ENCODE measurements around the gene THSD7A.

Gene THSD7A

DNA sequence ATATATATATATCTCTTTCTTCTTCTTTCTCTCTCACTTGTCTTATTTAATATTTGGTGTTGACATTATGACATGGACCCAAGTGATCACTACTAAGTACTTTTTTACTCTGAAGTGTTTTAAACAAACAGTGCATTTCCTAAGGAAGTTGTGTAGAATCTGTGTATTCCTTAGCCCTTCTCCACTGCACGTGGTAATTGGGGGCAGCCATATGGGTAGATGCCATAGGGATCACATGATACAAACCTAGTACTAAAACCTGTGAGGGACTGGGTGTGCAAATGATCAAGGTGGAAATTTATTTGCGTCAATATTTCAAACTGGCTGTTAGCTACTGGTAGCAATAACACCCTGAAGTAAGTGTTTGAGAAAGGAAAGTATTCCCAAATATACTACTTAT, 25.0 kb downstream of the THSD7A start:
- DNase-seq: no peak

DNA sequence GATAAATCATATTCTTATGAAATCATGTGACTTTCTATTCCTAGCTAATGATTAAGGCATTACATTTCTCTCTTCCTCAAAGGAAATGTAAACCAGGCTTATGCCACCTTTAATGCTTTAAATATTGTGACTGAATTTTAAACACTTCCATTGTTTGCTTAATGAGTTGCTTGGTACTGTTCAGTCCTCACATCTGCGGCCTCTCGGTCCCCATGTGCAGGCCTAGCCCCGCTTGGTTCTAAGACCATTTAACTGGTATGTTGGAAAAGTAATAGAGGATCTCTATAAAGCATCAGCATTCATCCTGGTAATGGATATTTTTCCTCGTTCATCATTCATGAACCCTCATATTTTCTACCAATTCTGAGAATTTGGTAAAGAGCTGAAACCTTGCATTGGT, 27.4 kb downstream of the THSD7A start:
- DNase-seq: no peak

DNA sequence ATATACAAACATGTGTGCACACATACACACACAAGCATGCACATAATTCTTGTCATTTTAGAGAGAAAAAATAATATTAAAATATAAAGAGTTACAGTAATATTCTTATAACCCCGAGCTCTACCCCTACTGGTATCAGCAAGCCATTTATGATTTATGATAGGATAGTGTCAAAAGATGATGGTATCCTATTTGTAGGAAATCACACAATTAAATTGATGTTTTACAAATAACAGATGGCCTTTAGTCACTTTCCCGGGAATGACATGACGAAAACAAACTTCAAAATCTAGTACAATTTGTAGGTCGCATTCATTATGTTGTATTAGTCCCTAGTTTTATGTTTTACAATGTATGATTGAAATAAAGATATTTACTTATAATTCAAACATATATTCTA, 36.8 kb downstream of the THSD7A start:
- no peak for DNase-seq

DNA sequence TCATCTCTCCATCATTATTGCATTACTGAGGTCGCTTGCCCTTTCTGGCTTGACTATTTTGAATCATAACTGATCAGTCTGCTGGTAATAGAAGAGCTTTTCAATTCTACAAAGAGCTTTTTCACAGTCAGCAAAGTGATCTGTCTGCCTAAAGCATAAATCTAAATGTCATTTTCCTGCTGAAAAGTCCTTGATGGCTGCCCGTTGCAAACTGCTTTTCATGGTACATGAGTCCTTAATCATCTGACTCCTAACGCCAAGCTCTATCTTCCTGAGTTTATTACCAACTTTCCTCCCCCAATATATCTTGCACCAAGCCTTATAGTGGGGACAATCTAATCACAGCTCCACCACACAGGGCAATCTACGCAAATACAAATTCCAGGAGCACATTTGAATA, 39.8 kb downstream of the THSD7A start:
- no peak for DNase-seq

DNA sequence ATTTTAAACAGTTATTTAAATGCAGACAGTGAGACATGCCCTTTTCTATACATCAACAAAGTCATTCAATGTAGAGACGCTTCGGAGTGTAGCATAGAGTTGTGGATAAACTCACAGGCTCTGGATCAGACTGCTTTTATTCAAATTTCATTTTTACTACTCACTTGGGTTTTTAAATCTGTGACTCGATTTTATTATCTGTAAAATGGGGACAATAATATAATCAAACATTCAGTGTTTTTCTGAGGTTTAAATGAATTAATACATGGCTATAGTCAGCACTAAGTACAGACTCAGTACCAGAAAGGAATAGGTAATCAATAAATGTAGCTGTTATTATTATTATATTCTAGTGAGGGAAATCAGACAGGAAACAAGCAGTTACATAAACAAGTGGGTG, 43.4 kb downstream of the THSD7A start:
- DNase-seq: no peak

DNA sequence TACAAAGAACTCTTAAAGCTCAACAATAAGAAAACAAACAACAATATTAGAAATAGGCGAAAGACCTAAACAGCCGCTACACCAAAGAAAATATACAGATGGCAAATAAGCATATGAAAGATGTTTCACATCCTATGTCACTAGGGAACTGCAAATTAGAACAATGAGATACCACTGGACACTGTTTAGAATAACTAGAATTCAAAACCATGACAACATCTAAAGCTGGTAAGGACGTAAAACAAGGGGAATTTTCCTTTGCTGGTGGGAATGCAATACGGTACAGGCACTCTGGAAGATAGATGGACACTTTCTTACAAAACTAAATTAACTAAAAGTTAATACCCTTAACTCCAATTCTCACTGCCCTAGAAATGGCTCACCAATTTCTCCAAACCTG, 44.5 kb downstream of the THSD7A start:
- DNase-seq: no peak

DNA sequence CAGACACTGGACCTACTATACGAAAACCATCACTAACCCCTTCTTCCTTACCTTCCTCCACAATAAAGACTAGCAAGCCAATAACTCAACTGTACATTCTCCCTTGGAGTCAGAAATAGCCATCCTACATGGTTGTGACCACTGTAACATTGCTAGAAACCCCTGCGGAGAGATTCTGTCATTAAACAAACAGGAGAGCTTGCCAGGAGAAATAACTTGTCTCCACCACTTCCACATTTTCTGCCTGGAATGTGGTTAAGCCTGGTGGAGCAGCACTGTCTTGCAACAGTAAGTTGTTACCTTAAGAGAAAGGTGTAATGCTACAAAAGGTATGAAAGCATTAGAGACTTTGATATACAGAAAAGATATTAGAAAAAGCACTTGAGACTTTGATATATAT, 45.8 kb downstream of the THSD7A start:
- no peak for DNase-seq

DNA sequence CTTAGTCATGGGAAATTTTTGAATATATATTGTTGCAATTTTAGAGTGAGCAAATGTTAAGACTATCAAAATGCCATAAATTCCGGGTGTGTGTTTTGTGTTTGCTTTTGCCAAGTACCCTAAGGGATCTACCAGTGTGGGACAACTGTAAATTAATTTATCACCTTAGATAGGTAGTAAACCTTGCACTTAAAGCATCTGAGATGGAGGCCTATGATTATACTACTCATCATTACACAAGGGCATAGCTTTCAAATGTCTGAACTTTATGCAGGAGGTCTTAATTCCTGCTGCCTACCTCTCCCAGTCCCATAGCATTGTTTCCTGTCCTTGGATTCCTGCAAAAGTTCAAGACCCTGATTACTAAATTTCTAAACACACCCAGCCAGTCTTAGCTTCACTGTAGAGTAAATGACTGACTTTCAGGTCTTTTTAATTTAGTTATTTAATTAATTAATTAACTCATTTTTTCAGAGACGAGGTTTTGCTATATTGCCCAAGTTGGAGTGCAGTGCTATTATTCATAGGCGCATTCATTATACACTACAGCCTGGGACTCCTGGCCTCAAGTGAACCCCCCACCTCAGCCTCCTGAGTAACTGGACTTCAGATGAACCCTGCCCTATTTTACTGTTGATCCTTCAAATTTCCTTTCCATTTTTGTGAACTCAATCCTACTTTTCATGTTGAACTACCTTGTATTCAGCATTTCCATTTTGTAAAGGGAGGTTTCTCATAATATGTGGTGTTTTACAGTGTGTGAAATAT, 47.0 kb downstream of the THSD7A start:
- DNase-seq: no peak

DNA sequence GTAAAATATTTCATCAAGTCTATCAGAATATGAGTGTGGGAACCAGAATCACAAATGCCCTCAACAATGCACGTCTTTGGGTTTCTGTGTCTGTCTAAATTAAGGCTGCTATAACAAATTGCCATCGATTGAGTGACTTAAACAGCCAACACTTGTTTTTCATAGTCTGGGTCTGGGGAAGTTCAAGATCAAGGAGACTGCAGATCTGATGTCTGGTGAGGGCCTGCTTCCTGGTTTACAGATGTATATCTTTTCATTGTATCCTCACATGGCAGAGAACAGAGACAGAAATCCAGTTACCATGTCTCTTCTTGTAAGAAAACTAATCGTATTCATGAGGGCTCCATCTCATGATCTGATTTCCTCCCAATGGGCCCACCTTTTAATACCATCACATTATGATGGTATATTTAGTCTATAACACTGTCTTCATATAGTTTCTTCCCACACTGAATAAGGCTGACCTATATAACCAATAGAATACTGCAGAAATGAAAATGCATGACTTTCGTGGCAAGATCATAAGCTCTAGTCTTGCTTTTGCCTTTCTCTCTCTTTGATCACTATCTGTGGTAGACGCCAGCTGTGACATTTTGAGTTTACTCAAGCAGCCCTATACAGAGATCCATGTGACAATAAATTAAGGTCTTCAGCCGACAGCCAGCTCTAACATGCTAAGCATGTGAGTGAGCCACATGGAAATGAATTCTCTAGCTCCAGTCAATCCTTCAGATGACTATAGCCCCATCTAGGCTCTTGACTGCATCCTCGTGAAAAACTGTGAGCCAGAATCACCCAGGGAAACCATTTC, 51.9 kb downstream of the THSD7A start:
- no peak for DNase-seq

DNA sequence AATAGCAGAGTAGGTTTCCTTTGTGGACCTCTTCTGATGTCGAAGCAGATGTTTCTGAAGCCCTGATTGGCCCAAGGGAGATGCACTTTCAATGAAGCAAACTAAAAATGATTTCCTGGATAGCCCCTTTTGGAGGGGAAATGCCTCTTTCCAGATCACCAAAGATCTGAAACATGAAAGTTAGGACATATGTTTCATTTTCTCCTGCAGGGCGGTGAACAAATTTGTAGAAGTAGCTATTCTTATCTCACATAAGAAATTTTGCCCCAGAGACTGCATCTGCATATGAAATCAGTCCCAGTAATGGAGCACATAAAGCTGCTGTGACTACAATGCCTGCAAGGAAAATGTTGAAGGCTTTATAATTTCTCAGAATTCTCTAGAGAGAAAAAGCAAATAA, 56.0 kb downstream of the THSD7A start:
- no peak for DNase-seq

DNA sequence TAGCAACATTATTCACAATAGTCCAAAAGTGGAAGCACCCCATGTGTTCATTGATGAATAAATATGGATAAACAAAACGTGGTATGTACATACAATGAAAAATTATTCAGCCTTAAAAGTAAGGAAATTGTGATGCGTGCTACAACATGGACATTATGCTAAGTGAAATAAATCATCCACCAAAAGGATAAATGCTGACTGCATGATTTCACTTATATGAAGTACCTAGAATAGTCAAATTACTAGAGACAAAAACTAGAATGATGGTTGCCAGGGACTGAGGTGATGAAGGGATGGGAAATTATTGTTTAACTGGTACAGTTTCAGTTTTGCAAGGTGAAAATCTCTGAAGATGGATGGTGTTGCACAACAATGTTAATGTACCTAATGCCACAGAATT, 56.6 kb downstream of the THSD7A start:
- no peak for DNase-seq

DNA sequence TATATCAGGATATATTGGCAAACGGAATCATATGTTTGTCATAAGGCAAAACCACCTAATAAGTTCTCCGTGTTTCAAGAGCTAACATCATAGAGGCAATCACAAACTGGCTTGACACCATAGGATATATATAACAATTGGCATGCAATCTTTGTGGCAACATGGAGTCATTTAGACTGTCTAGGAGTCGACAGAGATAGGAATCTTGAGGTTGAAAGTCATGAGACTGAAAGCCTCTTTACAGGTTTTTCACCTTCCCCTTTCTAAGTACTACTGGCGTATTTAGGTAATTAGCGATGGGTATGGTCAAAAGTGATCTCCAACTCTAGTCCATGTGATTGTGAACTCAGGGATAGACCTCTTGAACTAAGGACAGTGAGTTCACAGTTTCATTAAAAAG, 63.7 kb downstream of the THSD7A start:
- no peak for DNase-seq

DNA sequence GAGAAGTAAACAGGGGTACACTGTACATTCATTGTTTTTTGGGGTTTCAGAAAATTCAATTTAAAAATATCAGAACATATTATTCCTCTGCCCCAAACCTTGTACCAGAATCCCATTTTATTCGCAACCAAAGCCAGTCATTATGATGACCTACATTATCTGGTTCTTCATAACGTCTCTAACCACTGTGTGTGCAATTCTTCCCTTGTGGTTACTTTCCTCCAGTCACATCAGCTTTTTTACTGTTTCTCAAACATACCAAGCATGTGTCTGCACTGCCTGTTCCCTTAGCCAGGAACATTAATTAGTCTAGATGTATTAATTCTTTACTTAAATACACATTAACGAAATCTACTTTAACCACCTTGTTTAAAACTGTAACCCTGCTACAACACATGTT, 64.8 kb downstream of the THSD7A start:
- no peak for DNase-seq

DNA sequence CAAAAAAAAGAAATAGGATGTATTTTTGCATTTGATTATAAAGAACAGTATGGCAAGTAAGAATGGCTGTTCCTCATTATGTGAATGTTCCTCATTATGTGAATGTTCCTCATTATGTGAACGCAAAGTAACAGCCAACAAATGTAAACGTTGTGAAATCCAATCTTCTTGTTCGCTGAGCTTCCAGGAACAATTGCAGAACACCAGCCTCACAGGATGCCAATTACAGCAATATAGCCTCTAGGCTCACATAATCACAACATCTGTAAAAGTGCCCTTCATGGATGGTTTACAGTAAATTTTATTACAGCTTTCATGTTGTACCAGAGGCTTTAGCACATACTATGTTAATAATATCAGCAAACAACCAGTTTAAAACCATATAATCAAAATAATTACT, 71.6 kb downstream of the THSD7A start:
- peak; percentile 14 for DNase-seq

DNA sequence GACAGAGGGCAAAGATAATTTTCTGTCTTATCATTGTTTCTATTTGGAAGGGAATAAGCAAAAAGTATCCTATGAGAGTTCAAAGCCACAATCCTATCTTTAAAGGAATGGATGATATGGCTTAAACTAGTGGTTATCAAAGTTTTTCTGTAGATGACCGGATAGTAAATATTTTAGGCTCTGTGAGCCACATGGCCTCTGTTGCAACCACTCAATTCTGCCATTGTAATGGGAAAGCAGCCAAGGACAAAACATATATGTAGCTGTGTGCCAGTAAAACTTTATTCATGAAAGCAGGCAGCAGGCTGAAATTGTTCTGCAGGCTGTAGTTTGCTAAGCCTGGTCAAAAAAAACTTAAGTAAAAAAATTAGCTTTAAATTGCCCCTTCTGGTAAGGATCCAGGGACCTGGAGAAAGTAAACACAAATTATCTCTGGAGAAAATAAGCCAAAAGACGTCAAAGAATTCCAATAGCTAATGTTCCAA, 73.3 kb downstream of the THSD7A start:
- DNase-seq: no peak

DNA sequence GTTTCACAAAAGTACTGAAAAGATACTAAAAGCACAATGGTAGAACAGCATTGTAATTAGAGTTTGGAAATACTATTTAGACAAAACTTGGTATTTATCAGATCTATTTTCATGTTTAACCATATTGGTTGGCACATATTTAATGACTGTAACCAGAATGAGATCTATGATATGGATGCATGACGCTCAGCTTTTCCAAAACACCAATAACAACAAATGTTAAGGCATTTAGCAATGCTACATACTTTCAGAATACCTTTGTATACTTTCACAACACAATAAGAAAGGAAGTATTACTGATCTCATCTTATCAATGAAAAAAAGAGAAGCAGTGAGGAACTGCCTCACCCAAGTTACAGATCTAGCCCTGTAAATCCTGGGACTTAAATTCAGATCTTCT, 74.8 kb downstream of the THSD7A start:
- DNase-seq: no peak

DNA sequence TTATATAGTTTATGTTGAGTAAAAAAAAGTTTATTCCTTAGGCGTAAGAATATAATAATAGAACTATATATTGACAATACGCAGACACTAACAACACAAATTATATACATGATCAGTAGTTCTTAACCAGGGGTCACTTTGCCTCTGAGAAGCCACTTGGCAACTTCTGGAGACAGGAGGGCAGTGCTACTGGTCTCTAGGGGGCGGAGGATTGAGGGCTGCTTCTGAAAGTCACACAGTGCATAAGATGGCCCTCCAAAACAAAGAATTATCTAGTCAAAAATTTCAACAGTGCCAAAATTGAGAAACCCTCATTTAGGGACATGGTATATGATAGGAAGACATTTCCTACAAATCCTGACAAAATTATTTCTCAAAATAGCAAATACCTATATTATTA, 77.1 kb downstream of the THSD7A start:
- DNase-seq: no peak

DNA sequence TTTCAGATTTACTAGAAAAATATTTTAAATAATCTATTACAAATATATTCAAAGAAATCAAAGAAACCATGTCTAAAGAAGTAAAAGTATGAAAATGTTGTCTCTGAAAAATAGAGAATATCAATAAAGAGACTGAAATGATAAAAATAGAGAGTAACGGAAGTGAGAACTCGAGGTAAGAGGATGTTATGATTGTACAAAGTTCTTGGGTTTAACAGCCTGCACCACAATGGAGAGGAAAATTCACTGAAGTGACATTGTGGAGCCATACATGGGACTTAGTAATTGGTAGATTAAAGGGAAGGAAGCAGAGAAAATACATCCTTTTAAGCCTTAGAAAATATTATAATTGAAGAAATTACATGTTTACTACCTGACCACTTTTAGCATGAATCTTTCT, 77.9 kb downstream of the THSD7A start:
- no peak for DNase-seq

DNA sequence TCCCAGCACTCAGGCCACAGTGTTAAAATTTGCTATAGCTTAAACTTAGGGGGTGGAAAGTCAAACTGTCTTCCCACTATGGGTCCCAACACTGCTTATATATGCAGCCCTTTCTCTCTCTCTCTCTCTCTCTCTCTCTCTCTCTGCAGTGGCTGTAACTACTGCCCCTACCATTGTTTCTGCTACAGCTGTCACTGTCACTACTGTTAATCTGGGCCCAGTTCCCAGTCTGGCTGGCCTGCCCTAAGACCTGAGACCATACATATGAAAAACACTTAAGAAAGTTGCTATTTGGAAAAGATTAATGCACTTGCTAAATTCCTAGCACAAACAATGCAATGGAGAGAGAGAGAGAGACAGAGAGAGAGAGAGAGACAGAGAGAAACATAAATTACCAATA, 78.6 kb downstream of the THSD7A start:
- no peak for DNase-seq

DNA sequence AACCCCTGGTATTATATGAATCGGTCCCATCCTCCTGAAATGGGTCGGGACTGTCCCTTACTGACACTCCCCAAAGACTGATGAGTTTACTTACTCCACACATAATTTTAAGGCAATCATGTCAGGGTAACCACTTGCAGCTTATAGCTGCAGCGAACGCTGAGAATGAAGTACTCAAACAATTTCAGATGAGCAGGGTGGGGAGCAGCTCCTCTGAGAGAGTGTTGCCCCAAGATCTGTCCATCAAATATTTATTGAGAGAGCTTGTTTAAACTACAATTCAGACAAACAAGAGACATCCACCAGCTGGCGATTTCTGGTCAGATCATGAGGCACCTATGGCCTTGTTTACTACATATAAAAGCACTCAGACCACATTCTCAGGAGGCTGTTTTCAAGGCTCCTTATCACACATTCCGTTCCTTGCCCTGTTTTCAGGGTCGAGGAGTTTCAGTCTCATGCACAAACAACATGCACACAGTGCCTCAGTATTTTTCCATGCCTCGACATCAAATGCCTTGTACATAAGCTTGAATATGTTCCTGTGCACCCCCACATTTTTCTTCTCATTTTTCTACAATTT, 80.1 kb downstream of the THSD7A start:
- no peak for DNase-seq

DNA sequence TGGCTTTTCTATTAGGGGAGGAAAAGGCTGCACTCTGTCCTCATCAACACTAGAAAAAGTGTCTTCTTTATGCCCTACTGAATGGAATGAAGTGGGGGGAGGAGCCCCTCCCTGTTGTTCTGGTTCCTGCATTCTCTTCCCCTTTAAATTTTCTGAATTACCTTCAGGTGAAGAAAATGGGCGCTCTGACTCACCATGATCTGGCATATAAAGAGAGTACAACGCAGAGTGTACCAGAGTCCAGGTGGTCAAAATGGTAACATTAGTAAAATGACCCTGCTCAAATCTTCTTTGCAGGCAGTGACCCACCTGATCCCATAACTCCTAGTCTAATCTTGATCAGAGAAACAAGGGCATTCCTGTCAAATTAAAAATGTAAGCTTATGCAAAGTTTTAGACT, 80.7 kb downstream of the THSD7A start:
- no peak for DNase-seq

DNA sequence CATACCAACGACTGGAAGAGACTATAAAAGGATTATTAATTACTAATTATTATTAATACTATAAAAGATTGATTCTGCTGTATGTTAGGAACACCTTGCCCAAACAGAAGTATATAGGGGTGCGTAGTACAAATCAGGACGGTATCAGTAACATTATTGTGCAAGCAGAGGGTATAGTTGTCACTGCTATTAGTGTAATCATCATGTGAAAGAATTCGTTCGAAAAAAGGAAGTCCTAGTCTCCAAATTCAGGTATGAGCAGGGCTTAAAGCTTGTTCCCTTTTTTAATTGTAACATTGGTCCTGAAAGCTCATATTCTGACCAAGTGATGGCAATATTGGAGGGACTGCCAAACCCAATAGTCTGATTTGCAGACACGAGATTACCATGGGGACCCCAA, 81.8 kb downstream of the THSD7A start:
- DNase-seq: no peak

DNA sequence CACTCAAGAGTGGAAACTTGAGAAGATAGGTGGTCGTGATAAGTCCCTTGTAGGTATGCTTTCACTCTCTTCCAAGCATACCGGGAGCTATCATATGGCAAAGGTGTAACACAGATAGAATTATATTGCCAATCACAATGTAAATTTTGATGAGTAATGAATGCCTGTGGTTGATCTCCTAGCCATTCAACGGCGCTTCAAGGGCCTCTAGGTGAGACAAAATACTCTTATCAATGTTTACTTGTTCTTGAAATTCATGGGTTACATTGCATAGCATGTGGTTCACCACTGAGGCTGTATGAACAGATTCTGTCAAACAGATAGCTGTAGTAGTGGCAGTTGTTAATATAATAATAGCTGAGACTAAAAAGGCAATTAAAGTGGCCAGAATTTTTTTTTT, 82.4 kb downstream of the THSD7A start:
- DNase-seq: no peak

DNA sequence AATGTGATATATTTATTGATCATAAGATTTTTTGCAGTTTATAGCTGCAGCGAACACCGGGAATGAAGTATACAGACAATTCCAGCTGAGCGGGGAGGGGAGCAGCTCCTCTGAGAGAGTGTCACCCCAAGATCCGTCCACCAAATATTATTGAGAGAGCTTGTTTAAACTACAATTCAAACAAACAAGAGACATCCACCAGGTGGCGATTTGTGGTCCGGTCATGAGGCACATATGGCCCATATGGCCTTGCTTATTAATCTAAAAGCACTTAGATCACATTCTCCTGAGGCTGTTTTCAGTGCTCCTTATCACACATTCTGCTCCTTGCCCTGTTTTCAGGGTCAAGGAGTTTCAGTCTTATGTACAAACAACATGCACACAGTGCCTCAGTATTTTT, 83.1 kb downstream of the THSD7A start:
- DNase-seq: no peak
